SIG-M5 treated with dmso at 0.1 percent for 504 hours (cell line): ENCODE measurements around the gene SLC43A3.
"Not testable (repeated sequence)": the region's sequence is repeated elsewhere in the genome, so short reads cannot be mapped to it uniquely, and the experiment has no call there.

Experiments
- DNase-seq: peaks from one replicate; lab custom pipeline; 2025; ENCODE audit not compliant: unreplicated experiment; lab: John Stamatoyannopoulos, UW

The SLC43A3 gene

GRCh38 chr11:57460022-57460757 lies 33.3 kb upstream of the SLC43A3 start, which contains the start of gene RTN4RL2:
RTN4RL2 (plus strand) TSS chr11:57460528; CDS start chr11:57460866, 338 bp downstream.
- DNase-seq, result peak; percentile 59

DNA sequence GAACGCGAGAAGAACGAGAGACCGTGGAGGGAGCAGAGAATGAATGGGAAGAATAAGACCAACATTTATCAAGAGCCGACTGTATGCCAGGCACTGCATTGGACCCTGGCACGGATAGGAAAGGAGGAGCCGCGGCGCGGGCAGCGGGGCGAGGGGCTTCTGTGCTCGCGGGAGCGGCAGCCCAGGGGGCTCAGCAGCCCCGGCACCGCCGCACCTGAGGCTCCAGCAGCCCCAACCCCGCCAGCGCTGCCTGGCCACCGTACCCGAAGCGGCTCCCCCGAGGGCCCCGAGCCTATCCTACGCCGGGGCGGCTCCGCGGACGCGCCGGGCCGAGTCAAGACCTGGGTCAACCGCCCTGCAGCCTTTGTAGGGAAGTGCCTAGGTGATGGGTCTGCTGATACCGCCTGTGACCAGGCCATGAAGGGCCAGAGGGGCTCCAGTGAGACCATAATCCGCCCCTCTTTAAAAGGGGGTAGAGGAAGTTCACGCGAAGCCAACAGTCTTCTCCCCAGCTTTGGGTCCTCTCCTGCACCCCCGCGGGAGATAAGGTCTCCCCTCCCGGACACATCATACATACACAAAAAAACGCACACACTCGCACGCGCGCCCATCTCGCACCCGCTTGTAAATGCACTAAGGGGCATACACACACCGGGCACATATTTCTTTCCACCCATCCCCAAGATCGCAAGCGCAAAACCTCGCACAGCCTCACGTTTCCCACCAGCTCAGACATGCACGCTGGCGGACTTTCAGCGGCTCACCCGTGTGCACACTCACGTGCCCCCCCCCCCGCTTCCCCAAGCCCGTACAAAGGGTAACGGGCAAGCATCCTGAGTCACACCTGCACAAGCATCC lies 32.5 kb upstream of the SLC43A3 start:
- DNase-seq, result no peak

GRCh38 chr11:57458410-57459163 lies 31.7 kb upstream of the SLC43A3 start:
- DNase-seq, result peak; percentile 13

DNA sequence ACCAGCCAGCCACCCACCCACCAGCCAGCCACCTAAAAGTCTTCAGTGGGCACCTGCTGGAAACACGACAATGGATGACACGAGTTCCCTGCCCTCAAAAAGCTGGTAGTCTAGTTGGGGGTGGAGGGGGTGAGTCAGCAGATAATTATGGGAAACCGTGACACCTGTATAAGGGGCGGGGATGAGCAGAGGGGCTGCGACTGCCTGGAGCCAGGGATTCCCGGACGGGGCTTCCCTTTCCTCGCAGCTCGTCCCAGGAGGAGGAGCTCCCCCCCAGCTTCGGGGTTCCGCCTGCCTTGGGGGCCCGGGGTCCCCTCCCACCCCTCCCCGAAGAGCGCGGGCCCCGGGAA lies 31.1 kb upstream of the SLC43A3 start:
- DNase-seq, result no peak

- no peak for DNase-seq
These were observed 30.7 kb upstream of the SLC43A3 start for GRCh38 chr11:57457643-57458023.

- peak; percentile 48 for DNase-seq
These were observed 30.2 kb upstream of the SLC43A3 start for GRCh38 chr11:57456960-57457642.

DNA sequence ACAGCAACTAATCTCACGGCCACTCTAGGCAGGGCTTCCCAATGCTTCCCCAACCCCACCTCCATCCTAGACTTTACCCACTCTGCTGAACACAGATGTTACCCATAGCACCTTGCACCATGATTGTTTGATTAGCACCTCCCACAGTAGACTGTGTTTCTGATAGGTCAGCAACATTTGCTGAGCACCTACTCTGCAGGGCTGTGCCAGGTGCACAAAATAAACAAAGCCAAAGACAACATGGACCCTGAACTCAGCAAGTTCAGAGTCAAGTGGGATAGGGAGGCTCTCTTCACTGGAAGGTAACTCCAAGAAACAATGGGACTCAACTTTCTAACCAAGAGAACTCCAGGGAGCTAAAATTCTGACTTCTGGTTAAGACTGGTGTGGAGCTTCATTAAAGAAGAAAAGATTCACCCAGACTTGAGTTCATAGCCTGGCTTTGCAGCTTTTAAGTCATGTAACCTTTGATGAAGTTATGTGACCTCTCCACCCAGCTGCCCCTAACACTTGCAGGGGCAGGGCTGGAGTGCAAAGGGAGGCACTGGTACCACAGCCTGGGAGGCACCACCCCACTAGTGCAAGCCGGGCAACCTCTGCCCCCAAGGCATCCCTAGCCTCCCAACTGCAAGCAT lies 26.7 kb upstream of the SLC43A3 start:
- DNase-seq, result no peak

DNA sequence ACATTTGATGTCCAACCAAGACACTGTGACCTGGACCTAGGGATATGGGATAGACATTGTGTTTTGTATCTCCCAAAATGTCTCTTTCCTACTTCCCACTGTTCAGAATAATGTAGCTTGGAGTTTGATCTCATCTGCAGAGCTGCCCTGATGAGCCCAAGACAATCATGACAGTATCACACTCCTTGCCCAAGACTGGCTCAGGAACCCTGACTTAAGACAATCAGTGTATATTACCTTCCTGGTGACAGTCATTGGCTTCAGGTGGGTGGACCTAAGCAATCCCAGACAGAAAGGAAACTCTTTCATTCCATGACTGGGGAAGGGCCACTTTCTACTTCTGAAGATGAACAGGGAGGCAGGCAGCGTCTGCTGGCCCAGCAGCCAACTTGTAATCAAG lies 19.1 kb upstream of the SLC43A3 start:
- DNase-seq, result no peak

GRCh38 chr11:57445122-57445394 lies 18.1 kb upstream of the SLC43A3 start:
- not testable (repeated sequence) for DNase-seq

DNA sequence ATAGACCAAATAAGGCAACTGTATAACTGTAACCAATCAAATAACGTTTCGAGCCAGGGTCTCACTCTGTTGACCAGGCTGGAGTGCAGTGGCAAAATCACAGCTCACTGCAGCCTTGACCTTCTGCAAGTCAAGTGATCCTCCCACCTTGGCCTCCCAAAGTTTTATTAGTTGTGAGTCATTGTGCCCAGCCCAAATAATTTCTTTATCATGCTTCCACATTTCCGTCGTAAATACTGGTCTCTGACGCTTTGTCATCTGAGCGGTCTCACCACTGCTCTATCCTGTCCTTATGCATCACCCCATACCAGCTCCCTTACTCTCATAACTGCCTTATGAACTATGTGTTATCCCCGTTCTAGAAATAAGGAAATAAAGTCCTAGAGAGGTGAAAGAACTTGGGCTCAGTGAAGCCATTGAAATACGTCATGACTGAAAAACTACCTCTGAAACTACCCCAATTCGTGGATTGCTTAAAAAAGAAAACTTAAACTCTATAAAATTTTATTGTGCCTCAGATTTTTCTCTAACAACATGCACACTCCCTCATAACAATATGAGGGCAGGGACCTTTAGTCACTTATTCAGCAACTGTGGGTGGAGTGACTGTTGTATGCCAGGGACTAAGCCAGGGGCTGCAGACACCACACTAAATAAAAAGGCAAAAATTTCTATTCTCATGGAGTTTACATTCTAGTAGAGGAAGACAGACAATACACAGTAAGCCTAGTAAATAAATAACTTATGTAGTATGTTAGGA lies 17.6 kb upstream of the SLC43A3 start:
- DNase-seq, result no peak

DNA sequence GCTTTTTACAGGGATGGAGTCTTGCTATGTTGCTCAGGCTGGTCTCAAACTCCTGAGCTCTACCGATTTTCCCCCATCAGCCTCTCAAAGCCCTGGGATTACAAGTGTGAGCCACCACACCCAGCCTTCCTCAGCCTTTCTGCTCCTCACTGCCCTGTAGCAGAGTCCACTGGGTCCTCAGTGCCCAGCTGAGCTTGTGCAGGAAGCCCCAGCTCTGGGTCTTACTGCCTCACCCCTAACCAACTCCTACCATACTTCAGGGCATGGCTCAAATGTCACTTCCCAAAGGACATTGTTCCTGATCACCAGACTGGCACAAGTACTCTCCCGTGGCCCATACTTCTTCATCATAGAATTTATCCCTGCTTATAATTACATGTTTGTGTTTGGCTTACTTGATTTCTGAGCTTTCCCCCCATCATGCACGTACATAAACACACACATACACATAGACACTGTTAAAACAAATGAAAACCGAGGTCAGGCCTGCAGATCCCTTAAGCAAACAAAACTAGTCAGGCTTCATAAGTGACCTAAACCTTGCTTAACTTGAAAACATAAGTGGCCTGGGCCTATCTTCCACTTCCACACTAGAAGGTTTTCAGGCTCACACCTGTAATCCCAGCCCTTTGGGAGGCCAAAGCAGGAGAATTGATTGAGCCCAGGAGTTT lies 14.0 kb upstream of the SLC43A3 start:
- no peak for DNase-seq

DNA sequence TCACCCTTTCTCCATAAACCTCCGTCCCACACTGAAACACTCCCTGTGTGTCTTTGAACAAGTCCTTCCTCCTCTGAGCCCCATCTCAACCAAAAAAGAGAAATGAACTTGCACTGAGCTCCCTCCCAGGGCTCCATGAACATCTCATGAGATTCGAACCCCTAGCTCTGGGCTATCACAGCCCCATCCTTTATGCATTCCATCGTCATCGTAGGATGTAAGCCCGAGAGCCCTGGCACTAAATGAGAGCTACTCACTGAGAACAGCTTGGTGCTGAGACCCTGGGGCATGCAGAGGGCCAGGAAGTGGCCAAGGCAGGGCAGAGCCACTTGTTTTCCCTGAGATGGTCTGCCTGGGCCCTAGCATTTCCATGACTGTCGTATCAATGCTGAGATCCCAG lies 12.9 kb upstream of the SLC43A3 start:
- DNase-seq, result no peak

DNA sequence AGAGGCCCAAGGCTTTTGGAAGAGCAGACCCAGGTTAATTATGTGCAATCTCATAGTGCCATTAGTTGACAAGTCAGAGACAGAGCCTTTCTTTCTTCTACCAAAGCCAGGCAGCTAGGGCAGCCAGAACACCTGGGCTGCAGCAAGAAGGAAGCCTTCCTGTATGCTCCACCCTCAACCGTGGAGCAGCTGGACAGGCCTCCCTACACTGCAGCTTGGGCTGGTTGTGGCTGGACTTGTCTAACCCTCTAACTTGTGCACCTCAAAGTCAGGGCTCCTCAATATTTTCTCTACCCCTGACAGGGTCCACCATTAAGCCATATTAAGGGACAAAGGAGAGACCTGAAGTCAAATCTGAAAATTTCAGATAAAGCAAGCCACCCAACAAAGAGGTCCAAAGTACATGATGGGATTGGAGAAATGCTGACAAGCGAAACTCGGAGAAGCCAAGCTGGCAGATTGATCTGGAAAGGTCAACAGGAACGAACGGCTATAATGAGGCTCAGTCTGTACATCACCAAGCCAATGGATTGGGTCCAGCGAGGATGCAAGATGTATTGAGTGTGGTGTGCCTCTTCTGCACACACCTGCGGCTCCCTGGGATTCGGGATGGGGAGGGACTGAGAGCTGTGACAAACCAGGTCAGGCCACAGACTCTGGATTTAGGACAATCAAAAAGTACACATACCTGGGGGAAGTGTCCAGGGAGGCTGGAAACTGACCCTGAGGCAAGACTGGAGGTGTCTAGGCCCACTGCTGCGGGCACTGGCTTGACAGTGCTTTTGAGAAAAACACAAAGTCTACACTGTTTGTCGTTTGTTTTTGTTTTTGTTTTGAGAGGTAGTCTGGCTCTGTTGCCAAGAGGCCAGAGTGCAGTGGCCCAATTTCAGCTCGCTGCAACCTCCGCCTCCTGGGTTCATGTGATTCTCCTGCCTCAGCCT lies 11.7 kb upstream of the SLC43A3 start:
- DNase-seq, result no peak

DNA sequence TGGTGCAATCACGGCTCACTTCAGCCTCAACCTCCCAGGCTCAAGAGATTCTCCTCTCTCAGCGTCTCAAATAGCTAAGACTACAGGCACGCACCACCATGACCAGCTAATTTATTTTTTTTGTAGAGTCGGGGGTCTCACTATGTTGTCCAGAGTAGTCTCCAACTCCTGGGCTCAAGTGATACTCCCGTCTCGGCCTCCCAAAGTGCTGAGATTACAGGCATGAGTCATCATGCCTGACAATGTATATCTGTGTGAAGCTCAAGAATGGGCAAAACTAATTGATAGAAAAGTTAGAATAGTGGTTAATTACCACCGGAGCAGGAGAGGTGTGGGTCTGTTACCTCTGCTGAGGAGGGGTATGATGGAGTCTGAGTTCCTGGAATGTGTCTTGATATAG lies 9.1 kb upstream of the SLC43A3 start:
- DNase-seq, result no peak

GRCh38 chr11:57434640-57435546 lies 8.0 kb upstream of the SLC43A3 start:
- DNase-seq, result peak; percentile 92

DNA sequence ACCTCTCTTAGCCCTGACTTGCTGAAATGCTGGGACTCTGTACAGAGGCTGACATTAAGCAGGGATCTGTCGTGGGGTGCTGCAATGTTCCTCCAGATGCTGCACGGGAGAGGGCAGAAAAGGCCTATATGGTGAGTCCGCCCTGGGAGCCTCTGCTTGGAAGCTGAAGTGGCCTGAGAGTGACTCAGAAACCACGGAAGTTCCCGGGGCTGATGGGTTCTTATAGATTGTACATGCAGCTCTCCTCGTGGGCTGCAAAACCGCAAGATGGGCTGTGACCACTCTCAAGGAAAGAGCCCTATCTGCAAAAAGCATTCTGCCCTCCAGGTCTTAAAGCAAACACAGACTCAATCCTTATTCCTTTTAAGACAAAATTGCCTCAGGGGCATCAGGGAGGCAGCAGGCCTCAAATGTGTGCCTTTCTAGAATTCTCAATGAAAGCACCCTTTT lies 5.8 kb upstream of the SLC43A3 start:
- DNase-seq, result peak; percentile 84

DNA sequence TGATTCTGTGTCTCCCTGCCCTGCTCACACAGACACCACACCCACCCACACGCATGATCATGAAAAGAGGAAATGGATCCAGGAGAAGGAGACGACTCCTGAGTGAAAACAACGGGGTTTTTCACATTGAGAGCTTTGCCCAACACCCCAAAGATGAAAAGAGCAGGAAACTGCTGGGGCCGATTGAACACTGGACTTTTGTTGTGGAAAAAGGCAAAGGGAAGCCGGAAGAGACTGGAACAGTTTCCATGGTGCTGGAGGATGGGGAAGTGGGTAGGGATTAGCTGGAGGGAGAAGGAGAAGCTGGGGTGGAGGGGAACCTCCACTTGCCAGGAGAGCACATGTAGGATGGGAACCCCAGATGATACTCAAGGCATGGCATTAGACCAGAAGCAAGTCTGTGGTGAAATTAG lies 5.2 kb upstream of the SLC43A3 start:
- DNase-seq, result no peak
